Mesenchymal stem cell (in vitro differentiated cells and primary cell): ENCODE data around the gene ADAP1.

Experiments used
- DNase-seq: peaks from one replicate; pipeline ENCODE4 v3.0.0-alpha.2; 2013
- H2AFZ ChIP-seq: one replicate; pipeline ENCODE4 v1.6.1; 2013; ENCODE audit warnings: low read depth, mild to moderate bottlenecking, control low read depth, inconsistent platforms, low read length, moderate library complexity
- H2AK5ac ChIP-seq: 2 replicates; pipeline ENCODE4 v1.6.1; 2013; ENCODE audit warnings: low read length, moderate library complexity, mild to moderate bottlenecking, inconsistent platforms; ENCODE audit not compliant: severe bottlenecking
- H2BK120ac ChIP-seq: one replicate; pipeline ENCODE4 v1.6.1; 2013; ENCODE audit warnings: low read depth, mild to moderate bottlenecking, inconsistent platforms, low read length, moderate library complexity
- H2BK12ac ChIP-seq, 2 experiments: one replicate each; pipeline ENCODE4 v1.6.1; 2013; ENCODE audit warnings: inconsistent platforms in 2 of 2, low read length in 2 of 2, mild to moderate bottlenecking in 2 of 2, moderate library complexity in 2 of 2, control low read depth in 1 of 2
- H2BK15ac ChIP-seq: one replicate; pipeline ENCODE4 v1.6.1; 2013; ENCODE audit warnings: mild to moderate bottlenecking, low read depth, inconsistent platforms; ENCODE audit not compliant: poor library complexity, severe bottlenecking
- H2BK5ac ChIP-seq: 2 replicates; pipeline ENCODE4 v1.6.1; 2013; ENCODE audit warnings: low read depth, mild to moderate bottlenecking, low read length, control low read depth, inconsistent platforms; ENCODE audit not compliant: poor library complexity, severe bottlenecking
- H3K14ac ChIP-seq, 2 experiments: one replicate each; pipeline ENCODE4 v1.6.1; 2013; ENCODE audit warnings: inconsistent platforms in 2 of 2, low read length in 2 of 2, control low read depth in 1 of 2, mild to moderate bottlenecking in 1 of 2, moderate library complexity in 1 of 2
- H3K18ac ChIP-seq, 2 experiments: one replicate each; pipeline ENCODE4 v1.6.1; 2013; ENCODE audit warnings: inconsistent platforms in 2 of 2, low read length in 2 of 2, control low read depth in 1 of 2, low read depth in 1 of 2, mild to moderate bottlenecking in 1 of 2
- H3K23ac ChIP-seq, 2 experiments: one replicate each; pipeline ENCODE4 v1.6.1; 2013; ENCODE audit warnings: inconsistent platforms in 2 of 2, low read length in 2 of 2, mild to moderate bottlenecking in 2 of 2, moderate library complexity in 2 of 2, control low read depth in 1 of 2
- H3K27ac ChIP-seq: 2 replicates; pipeline ENCODE4 v1.5.1; 2013; ENCODE audit warnings: mild to moderate bottlenecking, moderate library complexity, low read length, control low read depth, inconsistent platforms; ENCODE audit not compliant: poor library complexity, severe bottlenecking
- H3K27me3 ChIP-seq, 2 experiments: 2 replicates each; pipeline versions ENCODE4 v1.6.1 to v1.7.0; 2013; ENCODE audit warnings: low read length in 2 of 2, mild to moderate bottlenecking in 2 of 2, moderate library complexity in 2 of 2, control low read depth in 1 of 2, inconsistent platforms in 1 of 2; ENCODE audit not compliant: control insufficient read depth in 1 of 2, insufficient read depth in 1 of 2
- H3K36me3 ChIP-seq, 2 experiments: 2 replicates each; pipeline versions ENCODE4 v1.6.1 to v1.7.0; 2013; ENCODE audit warnings: low read length in 2 of 2, control low read depth in 1 of 2, inconsistent platforms in 1 of 2, low read depth in 1 of 2, mild to moderate bottlenecking in 1 of 2; ENCODE audit not compliant: insufficient read depth in 2 of 2, control insufficient read depth in 1 of 2
- H3K4ac ChIP-seq, 2 experiments: one replicate each; pipeline ENCODE4 v1.6.1; 2013; ENCODE audit warnings: inconsistent platforms in 2 of 2, low read length in 2 of 2, mild to moderate bottlenecking in 2 of 2, moderate library complexity in 2 of 2, control low read depth in 1 of 2, low read depth in 1 of 2
- H3K4me1 ChIP-seq: 2 replicates; pipeline ENCODE4 v1.6.1; 2013; ENCODE audit warnings: low read depth, low read length, control low read depth; ENCODE audit not compliant: control insufficient read depth, insufficient read depth
- H3K4me2 ChIP-seq: 2 replicates; pipeline ENCODE4 v1.6.1; 2013; ENCODE audit warnings: low read length, mild to moderate bottlenecking, inconsistent platforms; ENCODE audit not compliant: poor library complexity, severe bottlenecking
- H3K4me3 ChIP-seq, 2 experiments: 2 replicates each; pipeline versions ENCODE4 v1.5.1 to v1.7.0; 2013; ENCODE audit warnings: low read length in 2 of 2, mild to moderate bottlenecking in 2 of 2, control low read depth in 1 of 2, low read depth in 1 of 2; ENCODE audit not compliant: insufficient read depth in 1 of 2
- H3K79me1 ChIP-seq: replicated peaks from 2 replicates; pipeline ENCODE4 v1.6.1; 2013; ENCODE audit warnings: mild to moderate bottlenecking, control low read depth, low read length, inconsistent platforms; ENCODE audit not compliant: poor library complexity, severe bottlenecking
- H3K9ac ChIP-seq: 2 replicates; pipeline ENCODE4 v1.7.0; 2013; ENCODE audit warnings: mild to moderate bottlenecking, low read length, moderate library complexity
- H3K9me3 ChIP-seq: 2 replicates; pipeline ENCODE4 v1.7.0; 2013; ENCODE audit warnings: mild to moderate bottlenecking, low read length; ENCODE audit not compliant: control insufficient read depth
- H4K8ac ChIP-seq: one replicate; pipeline ENCODE4 v1.6.1; 2013; ENCODE audit warnings: inconsistent platforms, mild to moderate bottlenecking, low read length, moderate library complexity
- H4K91ac ChIP-seq: one replicate; pipeline ENCODE4 v1.6.1; 2013; ENCODE audit warnings: mild to moderate bottlenecking, low read length, inconsistent platforms
- WGBS: methylation state at CpG from one replicate; pipeline ENCODE4 v1.1.7; 2013; ENCODE audit warnings: mixed read lengths; 5-methylcytosine and 5-hydroxymethylcytosine counted together

ADAP1 gene

GRCh38 chr7:855686-856369 lies 98.7 kb downstream of the ADAP1 start:
- Histone ChIP-seq H3K36me3 (peaks cover 85 to 96% of the 10 kb centered on the region in 2 experiments), H3K18ac (no peak overlapping the region), H2BK15ac (no peak overlapping the region), H3K4me2 (no peak overlapping the region), H4K91ac (no peak overlapping the region), H3K9me3 (no peaks in the 10 kb centered on the region), H4K8ac (no peak overlapping the region), H3K79me1 (peaks cover 43% of the 10 kb centered on the region), H3K27me3 (no peaks in the 10 kb centered on the region), H2AFZ (no peak overlapping the region), H2BK12ac (no peak overlapping the region), H3K23ac (no peak overlapping the region), H2BK5ac (no peak overlapping the region), H3K4ac (no peak overlapping the region), H3K4me3 (no peak overlapping the region), H3K14ac (no peak overlapping the region), H2AK5ac (no peak overlapping the region), H2BK120ac (no peak overlapping the region), H3K9ac (no peak overlapping the region), H3K27ac (no peak overlapping the region), H3K4me1 (peaks cover 9% of the 10 kb centered on the region)
- no peak for DNase-seq
- WGBS, result 95% methylated on average over 27 of the region's 29 CpGs

- H3K23ac ChIP-seq, result no peak overlapping the region
- no peaks in the 10 kb centered on the region for H3K27me3 ChIP-seq
- no peak overlapping the region for H4K8ac ChIP-seq
- no peak overlapping the region for H2BK12ac ChIP-seq
- H3K14ac ChIP-seq, result no peak overlapping the region
- no peak overlapping the region for H3K4ac ChIP-seq
- H3K4me3 ChIP-seq, result no peak overlapping the region
- WGBS, result 98% methylated on average over 27 of the region's 32 CpGs
- H2BK120ac ChIP-seq, result no peak overlapping the region
- H2AK5ac ChIP-seq, result no peak overlapping the region
- no peak overlapping the region for H3K4me2 ChIP-seq
- peaks cover 80 to 96% of the 10 kb centered on the region in 2 experiments for H3K36me3 ChIP-seq
- H2AFZ ChIP-seq, result no peak overlapping the region
- H2BK5ac ChIP-seq, result no peak overlapping the region
- no peak overlapping the region for H3K9ac ChIP-seq
- DNase-seq, result no peak
- peaks cover 38% of the 10 kb centered on the region for H3K79me1 ChIP-seq
- peaks cover 9% of the 10 kb centered on the region for H3K4me1 ChIP-seq
- no peaks in the 10 kb centered on the region for H3K9me3 ChIP-seq
- no peak overlapping the region for H2BK15ac ChIP-seq
- H3K18ac ChIP-seq, result no peak overlapping the region
- no peak overlapping the region for H3K27ac ChIP-seq
- H4K91ac ChIP-seq, result no peak overlapping the region
These were observed 100.2 kb downstream of the ADAP1 start for GRCh38 chr7:854118-854775.

GRCh38 chr7:853366-854117 lies 100.9 kb downstream of the ADAP1 start:
- Histone ChIP-seq H3K14ac (no peak overlapping the region), H3K27ac (no peak overlapping the region), H2BK120ac (no peak overlapping the region), H2AK5ac (no peak overlapping the region), H3K9ac (no peak overlapping the region), H4K91ac (no peak overlapping the region), H3K79me1 (peaks cover 37% of the 10 kb centered on the region), H2BK12ac (no peak overlapping the region), H2AFZ (no peak overlapping the region), H2BK5ac (no peak overlapping the region), H4K8ac (no peak overlapping the region), H3K4ac (no peak overlapping the region), H3K4me3 (no peak overlapping the region), H3K36me3 (peaks cover 80 to 98% of the 10 kb centered on the region in 2 experiments), H3K27me3 (no peaks in the 10 kb centered on the region), H2BK15ac (no peak overlapping the region), H3K4me1 (peaks cover 9% of the 10 kb centered on the region), H3K4me2 (no peak overlapping the region), H3K9me3 (no peaks in the 10 kb centered on the region), H3K18ac (no peak overlapping the region), H3K23ac (no peak overlapping the region)
- no peak for DNase-seq
- 92% methylated on average over 33 of the region's 33 CpGs for WGBS

GRCh38 chr7:851204-851603 lies 103.3 kb downstream of the ADAP1 start:
- H4K8ac ChIP-seq, result no peak overlapping the region
- no peak overlapping the region for H3K9ac ChIP-seq
- no peaks in the 10 kb centered on the region for H3K9me3 ChIP-seq
- no peaks in the 10 kb centered on the region for H3K27me3 ChIP-seq
- H3K79me1 ChIP-seq, result peaks cover 28% of the 10 kb centered on the region
- H3K4me3 ChIP-seq, result no peak overlapping the region
- no peak overlapping the region for H3K4ac ChIP-seq
- H3K23ac ChIP-seq, result no peak overlapping the region
- no peak overlapping the region for H2BK120ac ChIP-seq
- H3K14ac ChIP-seq, result no peak overlapping the region
- no peak overlapping the region for H2AK5ac ChIP-seq
- no peak overlapping the region for H3K4me2 ChIP-seq
- H3K18ac ChIP-seq, result no peak overlapping the region
- no peak overlapping the region for H3K27ac ChIP-seq
- H2AFZ ChIP-seq, result no peak overlapping the region
- H2BK15ac ChIP-seq, result no peak overlapping the region
- H2BK5ac ChIP-seq, result no peak overlapping the region
- H4K91ac ChIP-seq, result no peak overlapping the region
- no peak for DNase-seq
- no peak overlapping the region for H2BK12ac ChIP-seq
- peaks cover 60 to 80% of the 10 kb centered on the region in 2 experiments for H3K36me3 ChIP-seq
- 92% methylated on average over 14 of the region's 14 CpGs for WGBS
- H3K4me1 ChIP-seq, result peaks cover 4% of the 10 kb centered on the region
